ENCODE measurements around the gene SEC14L1. TPM values are rescaled to one million over a fixed set of nuclear protein-coding genes. Genes with fewer than 3 reads are reported as not detected.

The SEC14L1 gene
- total and polyA plus RNA-seq, 2 experiments from 2014 or later: 52.9 to 71.4 TPM

- H3K36me3 ChIP-seq (replicated peaks; ENCODE audit: insufficient read depth, low read depth): no peaks in the 10 kb centered on the region
- peaks cover 28% of the 10 kb centered on the region for H3K4me1 ChIP-seq (ENCODE audit: insufficient read depth)
- H2AFZ ChIP-seq: no peak overlapping the region
- no peaks in the 10 kb centered on the region for H4K20me1 ChIP-seq (ENCODE audit: insufficient read depth, poor library complexity, severe bottlenecking)
- no peaks in the 10 kb centered on the region for H3K27me3 ChIP-seq
- H3K27ac ChIP-seq: no peak overlapping the region
- 70% methylated on average over 3 of the region's 6 CpGs for WGBS (ENCODE audit: low lambda C conversion rate, missing lambda C conversion rate)
- H3K4me3 ChIP-seq: no peak overlapping the region
- H3K9me2 ChIP-seq (replicated peaks; ENCODE audit: insufficient read depth): no peaks in the 10 kb centered on the region
- no peaks in the 10 kb centered on the region for H3K9me3 ChIP-seq (ENCODE audit: low read depth)
- TF ChIP-seq EZH2 (IDR thresholded peaks at IDR 0.05; ENCODE audit: borderline replicate concordance) (no peak), EZH2phosphoT487 (IDR thresholded peaks at IDR 0.05; ENCODE audit: low read depth, severe bottlenecking, unreplicated experiment) (no peak), CTCF (IDR thresholded peaks at IDR 0.05; ENCODE audit: poor library complexity) (no peak)
- H3K4me2 ChIP-seq: no peak overlapping the region
- peaks cover 85% of the 10 kb centered on the region for H3K79me2 ChIP-seq
- no peak for DNase-seq (ENCODE audit: low spot score)
Measured at GRCh38 chr17:77173104-77173503, 32.3 kb downstream of the SEC14L1 start.

GRCh38 chr17:77174928-77175661 lies 34.3 kb downstream of the SEC14L1 start:
- no peak for DNase-seq (ENCODE audit: low spot score)
- peak overlapping the region; percentile 85 for H3K27ac ChIP-seq
- H4K20me1 ChIP-seq (ENCODE audit: insufficient read depth, poor library complexity, severe bottlenecking): no peaks in the 10 kb centered on the region
- H3K79me2 ChIP-seq: peaks cover 86% of the 10 kb centered on the region
- no peaks in the 10 kb centered on the region for H3K36me3 ChIP-seq (replicated peaks; ENCODE audit: insufficient read depth, low read depth)
- no peaks in the 10 kb centered on the region for H3K9me2 ChIP-seq (replicated peaks; ENCODE audit: insufficient read depth)
- TF ChIP-seq EZH2phosphoT487 (IDR thresholded peaks at IDR 0.05; ENCODE audit: low read depth, severe bottlenecking, unreplicated experiment): no peak
- TF ChIP-seq EZH2 (IDR thresholded peaks at IDR 0.05; ENCODE audit: borderline replicate concordance): no peak
- TF ChIP-seq CTCF (IDR thresholded peaks at IDR 0.05; ENCODE audit: poor library complexity): no peak
- H2AFZ ChIP-seq: no peak overlapping the region
- H3K27me3 ChIP-seq: no peaks in the 10 kb centered on the region
- no peak overlapping the region for H3K4me3 ChIP-seq
- 25% methylated on average over 10 of the region's 10 CpGs for WGBS (ENCODE audit: low lambda C conversion rate, missing lambda C conversion rate)
- peaks cover 28% of the 10 kb centered on the region for H3K4me1 ChIP-seq (ENCODE audit: insufficient read depth)
- peak overlapping the region; percentile 22 for H3K4me2 ChIP-seq
- H3K9me3 ChIP-seq (ENCODE audit: low read depth): no peaks in the 10 kb centered on the region

GRCh38 chr17:77177002-77177741 lies 36.4 kb downstream of the SEC14L1 start:
- Histone ChIP-seq H3K36me3 (replicated peaks; ENCODE audit: insufficient read depth, low read depth) (no peaks in the 10 kb centered on the region), H2AFZ (no peak overlapping the region), H3K79me2 (peaks cover 86% of the 10 kb centered on the region), H3K4me2 (no peak overlapping the region), H3K27me3 (no peaks in the 10 kb centered on the region), H3K27ac (peak overlapping the region; percentile 85), H4K20me1 (ENCODE audit: insufficient read depth, poor library complexity, severe bottlenecking) (no peaks in the 10 kb centered on the region), H3K4me3 (no peak overlapping the region), H3K4me1 (ENCODE audit: insufficient read depth) (peaks cover 29% of the 10 kb centered on the region), H3K9me3 (ENCODE audit: low read depth) (no peaks in the 10 kb centered on the region), H3K9me2 (replicated peaks; ENCODE audit: insufficient read depth) (no peaks in the 10 kb centered on the region)
- 81% methylated on average over 3 of the region's 3 CpGs for WGBS (ENCODE audit: low lambda C conversion rate, missing lambda C conversion rate)
- DNase-seq (ENCODE audit: low spot score): no peak
- no peak for TF ChIP-seq CTCF (IDR thresholded peaks at IDR 0.05; ENCODE audit: poor library complexity)
- TF ChIP-seq EZH2phosphoT487 (IDR thresholded peaks at IDR 0.05; ENCODE audit: low read depth, severe bottlenecking, unreplicated experiment): no peak
- TF ChIP-seq EZH2 (IDR thresholded peaks at IDR 0.05; ENCODE audit: borderline replicate concordance): no peak

Measured in hepatocyte (in vitro differentiated cells).